Fibroblast of lung (primary cell): ENCODE measurements around the gene KRTAP4-6. TPM values are rescaled to one million over a fixed set of nuclear protein-coding genes. Genes with fewer than 3 reads are reported as not detected.
A peak's percentile ranks its signal among the peaks of the same experiment; 100 is the strongest.
"Not testable (repeated sequence)": the region's sequence is repeated elsewhere in the genome, so short reads cannot be mapped to it uniquely, and the experiment has no call there.

Experiments
- DNase-seq, 2 donors: peaks; one replicate each; pipeline versions ENCODE4 v3.0.0 to v3.0.0-alpha.2; 2010; ENCODE audit warnings: low read depth in 2 of 2
- H2AFZ ChIP-seq: 2 replicates; pipeline ENCODE4 v1.5.1; 2012; ENCODE audit warnings: low read length, control low read depth, inconsistent platforms
- H3K27ac ChIP-seq: 2 replicates; pipeline ENCODE4 v1.5.1; 2011; ENCODE audit warnings: low read length, control low read depth; ENCODE audit not compliant: insufficient read depth
- H3K27me3 ChIP-seq: 2 replicates; pipeline ENCODE4 v1.5.1; 2011; ENCODE audit warnings: mild to moderate bottlenecking, low read length; ENCODE audit not compliant: control insufficient read depth, insufficient read depth
- H3K36me3 ChIP-seq: 2 replicates; pipeline ENCODE4 v1.5.1; 2011; ENCODE audit warnings: low read length; ENCODE audit not compliant: control insufficient read depth, insufficient read depth
- H3K4me1 ChIP-seq: 2 replicates; pipeline ENCODE4 v1.5.1; 2011; ENCODE audit warnings: low read length; ENCODE audit not compliant: control insufficient read depth, insufficient read depth; ENCODE audit errors: extremely low read depth
- H3K4me2 ChIP-seq: 2 replicates; pipeline ENCODE4 v1.5.1; 2011; ENCODE audit warnings: low read length, control low read depth; ENCODE audit not compliant: insufficient read depth; ENCODE audit errors: extremely low read depth
- H3K4me3 ChIP-seq, 4 experiments: fragments of 200-600 bp in 1 of 4; sonication (generic) in 1 of 4; replicated peaks in 1 of 4; 2 replicates each; pipeline ENCODE4 v1.5.1; 2011 to 2016; ENCODE audit warnings: low read length in 4 of 4, low read depth in 3 of 4, mild to moderate bottlenecking in 3 of 4, control low read depth in 2 of 4, inconsistent platforms in 1 of 4, mixed read lengths in 1 of 4; ENCODE audit not compliant: insufficient read depth in 1 of 4; ENCODE audit errors: control extremely low read depth in 1 of 4
- H3K79me2 ChIP-seq: 2 replicates; pipeline ENCODE4 v1.5.1; 2012; ENCODE audit warnings: mild to moderate bottlenecking, low read length, inconsistent platforms; ENCODE audit not compliant: control insufficient read depth, insufficient read depth
- H3K9ac ChIP-seq: 2 replicates; pipeline ENCODE4 v1.5.1; 2011; ENCODE audit warnings: mild to moderate bottlenecking, low read length, control low read depth; ENCODE audit not compliant: insufficient read depth
- H3K9me3 ChIP-seq: 2 replicates; pipeline ENCODE4 v1.5.1; 2012; ENCODE audit warnings: low read depth, low read length; ENCODE audit not compliant: control insufficient read depth, insufficient read depth
- H4K20me1 ChIP-seq: 2 replicates; pipeline ENCODE4 v1.5.1; 2011; ENCODE audit warnings: low read length; ENCODE audit not compliant: control insufficient read depth, insufficient read depth; ENCODE audit errors: extremely low read depth
- EZH2 ChIP-seq: IDR thresholded peaks from 2 replicates; pipeline ENCODE4 v1.5.1; 2012; ENCODE audit warnings: low read length, control low read depth, mild to moderate bottlenecking; ENCODE audit errors: missing control alignments
- polyA plus RNA-seq, 2 donors: library from polyadenylated mRNA; depleted of rRNA in 1 of 2; stranded (reverse) in 1 of 2; unstranded in 1 of 2; fragments of >200 nt; gene quantifications; 2 replicates each; pipeline ENCODE4 v1.2.1, GENCODE V29; 2011 to 2012; ENCODE audit warnings: missing spikeins in 1 of 2
- total RNA-seq: library from RNA; depleted of rRNA; stranded (reverse); fragments of >200 nt; gene quantifications from 2 replicates; pipeline ENCODE4 v1.2.1, GENCODE V29; 2014
- TF ChIP-seq, protein P1 (sequence below), 2 donors: IDR thresholded peaks in 1 of 2; conservative IDR thresholded peaks in 1 of 2; 1 replicate in 1 of 2; 2 replicates in 1 of 2; pipeline ENCODE4 v1.5.1; 2011 to 2012; ENCODE audit warnings: low read length in 2 of 2, control low read depth in 1 of 2, inconsistent platforms in 1 of 2, low read depth in 1 of 2, mild to moderate bottlenecking in 1 of 2

Gene KRTAP4-6
- total and polyA plus RNA-seq, 2 donors (not counting 1 experiment from before 2014, with no cell fraction given) = not detected

DNA sequence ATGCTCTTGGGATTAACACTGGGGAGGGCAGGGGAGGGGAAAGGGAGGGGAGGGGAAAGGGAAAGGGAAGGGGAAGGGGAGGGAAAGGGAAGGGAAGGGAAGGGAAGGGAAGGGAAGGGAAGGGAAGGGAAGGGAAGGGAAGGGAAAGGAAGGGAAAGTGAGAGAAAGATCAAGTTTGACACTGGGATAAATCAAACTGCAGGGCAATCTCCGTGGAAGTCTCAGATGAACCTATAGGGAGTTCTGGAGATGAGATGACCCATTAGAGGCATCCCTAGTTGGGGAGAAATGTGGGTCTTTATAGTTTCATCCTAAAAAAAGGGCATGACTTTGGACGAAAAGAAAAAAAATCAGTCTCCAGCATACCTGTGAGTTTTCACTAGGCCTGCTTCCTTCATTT lies 18.6 kb downstream of the KRTAP4-6 start:
- H3K36me3 ChIP-seq = no peaks in the 10 kb centered on the region
- H3K4me2 ChIP-seq = no peak overlapping the region
- H2AFZ ChIP-seq = no peak overlapping the region
- no peak for DNase-seq
- no peaks in the 10 kb centered on the region for H3K27me3 ChIP-seq
- H3K27ac ChIP-seq = no peak overlapping the region
- H3K9ac ChIP-seq = no peak overlapping the region
- TF ChIP-seq, protein P1, sequence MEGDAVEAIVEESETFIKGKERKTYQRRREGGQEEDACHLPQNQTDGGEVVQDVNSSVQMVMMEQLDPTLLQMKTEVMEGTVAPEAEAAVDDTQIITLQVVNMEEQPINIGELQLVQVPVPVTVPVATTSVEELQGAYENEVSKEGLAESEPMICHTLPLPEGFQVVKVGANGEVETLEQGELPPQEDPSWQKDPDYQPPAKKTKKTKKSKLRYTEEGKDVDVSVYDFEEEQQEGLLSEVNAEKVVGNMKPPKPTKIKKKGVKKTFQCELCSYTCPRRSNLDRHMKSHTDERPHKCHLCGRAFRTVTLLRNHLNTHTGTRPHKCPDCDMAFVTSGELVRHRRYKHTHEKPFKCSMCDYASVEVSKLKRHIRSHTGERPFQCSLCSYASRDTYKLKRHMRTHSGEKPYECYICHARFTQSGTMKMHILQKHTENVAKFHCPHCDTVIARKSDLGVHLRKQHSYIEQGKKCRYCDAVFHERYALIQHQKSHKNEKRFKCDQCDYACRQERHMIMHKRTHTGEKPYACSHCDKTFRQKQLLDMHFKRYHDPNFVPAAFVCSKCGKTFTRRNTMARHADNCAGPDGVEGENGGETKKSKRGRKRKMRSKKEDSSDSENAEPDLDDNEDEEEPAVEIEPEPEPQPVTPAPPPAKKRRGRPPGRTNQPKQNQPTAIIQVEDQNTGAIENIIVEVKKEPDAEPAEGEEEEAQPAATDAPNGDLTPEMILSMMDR (conservative IDR thresholded peaks at IDR 0.05 in 1 of 2, IDR thresholded peaks at IDR 0.05 in 1 of 2; ENCODE audit: low read depth in 1 of 2, low read length in 2 of 2) = no peak
- no peak for TF ChIP-seq EZH2
- H4K20me1 ChIP-seq = no peaks in the 10 kb centered on the region
- no peaks in the 10 kb centered on the region for H3K9me3 ChIP-seq
- no peak overlapping the region for H3K4me3 ChIP-seq
- no peaks in the 10 kb centered on the region for H3K79me2 ChIP-seq
- no peaks in the 10 kb centered on the region for H3K4me1 ChIP-seq

DNA sequence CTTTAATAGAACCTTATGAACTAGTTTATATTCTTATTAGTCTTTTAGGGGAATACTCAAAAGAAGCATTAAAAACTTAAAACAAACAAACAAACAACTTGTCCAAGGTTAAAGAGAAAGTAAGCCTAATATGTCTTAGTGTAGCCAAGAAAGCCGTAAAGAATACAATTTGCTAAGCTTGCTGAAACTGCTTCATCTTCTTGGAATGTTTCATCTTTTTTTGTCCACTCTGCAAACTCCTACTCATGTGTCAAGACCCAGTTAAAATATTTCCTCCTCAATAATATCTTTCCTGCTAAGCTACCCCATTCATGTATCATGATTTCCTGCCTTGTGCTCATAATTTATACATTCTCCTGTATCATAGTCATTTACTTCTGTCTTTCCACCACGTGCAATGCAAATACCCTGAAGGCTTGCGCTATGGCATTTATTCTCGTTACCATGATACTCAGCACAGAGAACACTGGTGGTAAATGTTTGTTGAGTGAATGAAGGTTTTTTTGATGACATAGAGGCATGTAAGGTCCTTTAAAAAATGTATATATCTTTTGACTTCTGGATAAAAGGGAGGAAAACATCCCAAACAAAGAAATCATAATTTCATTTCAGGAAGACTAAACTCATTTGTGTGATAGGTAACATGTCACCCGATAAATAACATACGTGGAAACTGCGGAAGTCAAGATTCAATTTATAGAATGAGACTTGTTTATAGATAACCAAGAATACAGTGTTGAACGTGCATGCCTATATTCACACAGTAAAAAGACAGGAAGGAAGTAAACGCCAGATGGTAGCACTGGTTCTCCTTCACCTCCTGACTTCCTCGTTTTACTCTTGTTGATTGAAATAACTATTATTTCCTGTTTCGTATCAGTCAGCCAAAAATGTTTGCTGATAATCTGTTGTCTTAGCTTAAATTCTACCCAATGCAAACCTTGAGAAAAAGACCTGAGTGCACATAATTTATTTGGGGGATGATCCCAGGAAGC lies 20.4 kb downstream of the KRTAP4-6 start:
- H3K4me1 ChIP-seq, H3K36me3 ChIP-seq, H3K27ac ChIP-seq, H3K4me3 ChIP-seq, H3K27me3 ChIP-seq, H3K9me3 ChIP-seq, H3K4me2 ChIP-seq, H4K20me1 ChIP-seq, H2AFZ ChIP-seq, DNase-seq, H3K9ac ChIP-seq, H3K79me2 ChIP-seq: not testable (repeated sequence)

DNA sequence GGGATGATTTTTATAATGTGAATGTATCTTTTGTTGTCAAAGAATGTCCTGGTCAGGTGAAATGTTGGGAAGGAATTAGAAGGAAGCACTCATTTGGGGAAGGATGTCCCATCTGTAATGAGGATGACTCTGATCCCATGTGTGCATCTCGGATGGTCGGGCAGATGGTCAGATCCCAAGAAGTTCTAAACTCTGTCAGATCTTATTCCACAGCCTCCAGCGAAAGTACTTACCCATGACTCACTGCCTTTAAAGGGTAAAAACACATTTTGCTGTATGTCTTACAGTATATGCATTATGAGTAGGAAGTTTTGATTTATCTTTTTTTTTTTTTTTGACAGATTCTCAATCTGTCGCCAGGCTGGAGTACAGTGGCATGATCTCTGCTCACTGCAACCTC lies 21.6 kb downstream of the KRTAP4-6 start:
- Histone ChIP-seq H3K27ac (no peak overlapping the region), H2AFZ (no peak overlapping the region), H3K9ac (no peak overlapping the region), H4K20me1 (no peaks in the 10 kb centered on the region), H3K79me2 (no peaks in the 10 kb centered on the region), H3K27me3 (no peaks in the 10 kb centered on the region), H3K36me3 (no peaks in the 10 kb centered on the region), H3K4me1 (no peaks in the 10 kb centered on the region), H3K9me3 (no peaks in the 10 kb centered on the region), H3K4me3 (no peak overlapping the region), H3K4me2 (no peak overlapping the region)
- DNase-seq = peak in 1 of 2 donors; percentile 18
- TF ChIP-seq, protein P1 (conservative IDR thresholded peaks at IDR 0.05 in 1 of 2, IDR thresholded peaks at IDR 0.05 in 1 of 2; ENCODE audit: low read depth in 1 of 2, low read length in 2 of 2) = no peak
- TF ChIP-seq EZH2 = no peak

DNA sequence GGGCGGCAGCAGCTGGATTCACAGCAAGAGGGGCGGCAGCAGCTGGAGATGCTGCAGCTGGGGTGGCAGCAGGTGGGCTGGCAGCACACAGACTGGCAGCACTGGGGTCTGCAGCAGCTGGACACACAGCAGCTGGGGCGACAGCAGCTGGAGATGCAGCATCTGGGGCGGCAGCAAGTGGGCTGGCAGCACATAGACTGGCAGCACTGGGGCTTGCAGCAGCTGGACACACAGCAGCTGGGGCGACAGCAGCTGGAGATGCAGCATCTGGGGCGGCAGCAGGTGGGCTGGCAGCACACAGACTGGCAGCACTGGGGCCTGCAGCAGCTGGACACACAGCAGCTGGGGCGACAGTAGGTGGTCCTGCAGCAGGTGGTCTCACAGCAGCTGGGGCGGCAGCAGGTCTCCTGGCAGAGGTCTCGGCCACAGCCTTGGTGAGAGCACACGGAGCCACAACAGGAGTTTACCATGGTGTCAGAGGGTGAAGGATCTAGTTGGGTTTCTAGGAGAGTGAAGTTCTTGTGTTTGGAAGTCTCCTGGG lies 22.4 kb downstream of the KRTAP4-6 start, which contains the start of gene KRTAP4-11:
TSS of gene KRTAP4-11 (minus strand) at position 528 of the 541 bp plus-strand sequence. CDS start at position 470, 58 bp downstream.
- H4K20me1 ChIP-seq, H3K4me1 ChIP-seq, H3K4me3 ChIP-seq, H2AFZ ChIP-seq, H3K27me3 ChIP-seq, H3K9ac ChIP-seq, H3K9me3 ChIP-seq, H3K27ac ChIP-seq, H3K79me2 ChIP-seq, H3K36me3 ChIP-seq, H3K4me2 ChIP-seq, DNase-seq: not testable (repeated sequence)
